GM21717 (cell line): ENCODE results near the gene DRC3.

ENCODE experiments used
- ATAC-seq: cut with Tn5 transposase; IDR thresholded peaks from one replicate; pipeline ENCODE4 v1.9.1; 2021; ENCODE audit warnings: mild to moderate bottlenecking, moderate library complexity; ENCODE audit not compliant: unreplicated experiment

The DRC3 gene

GRCh38 chr17:17964710-17965109 lies 8.0 kb upstream of the DRC3 start:
- ATAC-seq: no peak

- ATAC-seq: no peak
Observed at GRCh38 chr17:17965152-17965721, 7.4 kb upstream of the DRC3 start.

- ATAC-seq: no peak
Observed at GRCh38 chr17:17966399-17966798, 6.3 kb upstream of the DRC3 start.

GRCh38 chr17:17970699-17971430 lies 1.8 kb upstream of the DRC3 start:
- no peak for ATAC-seq

- ATAC-seq: no peak
Observed at GRCh38 chr17:17971431-17972125, 1.1 kb upstream of the DRC3 start.

- no peak for ATAC-seq
Observed at GRCh38 chr17:17972952-17973254, 241 bp downstream of the DRC3 start.

GRCh38 chr17:17975436-17975835 lies 2.8 kb downstream of the DRC3 start:
- no peak for ATAC-seq

GRCh38 chr17:17976931-17977570 lies 4.4 kb downstream of the DRC3 start:
- ATAC-seq: no peak

GRCh38 chr17:17978481-17979424 lies 6.1 kb downstream of the DRC3 start:
- ATAC-seq: no peak

- no peak for ATAC-seq
Observed at GRCh38 chr17:17979778-17980177, 7.1 kb downstream of the DRC3 start.

- ATAC-seq: no peak
Observed at GRCh38 chr17:17981330-17981729, 8.7 kb downstream of the DRC3 start.

- no peak for ATAC-seq
Observed at GRCh38 chr17:17982801-17983200, 10.1 kb downstream of the DRC3 start.

GRCh38 chr17:17983376-17983775 lies 10.7 kb downstream of the DRC3 start:
- ATAC-seq: no peak

- no peak for ATAC-seq
Observed at GRCh38 chr17:17983776-17984175, 11.1 kb downstream of the DRC3 start.

- ATAC-seq: no peak
Observed at GRCh38 chr17:17985153-17985552, 12.5 kb downstream of the DRC3 start.

GRCh38 chr17:17985555-17985954 lies 12.9 kb downstream of the DRC3 start:
- no peak for ATAC-seq

GRCh38 chr17:17987187-17987896 lies 14.7 kb downstream of the DRC3 start:
- no peak for ATAC-seq

- ATAC-seq: no peak
Observed at GRCh38 chr17:17987901-17988300, 15.2 kb downstream of the DRC3 start.

GRCh38 chr17:17988427-17988945 lies 15.8 kb downstream of the DRC3 start:
- ATAC-seq: no peak

- ATAC-seq: no peak
Observed at GRCh38 chr17:17989081-17989480, 16.4 kb downstream of the DRC3 start.
